NOMO-1 treated with dmso at 0.1 percent for 144 hours (cell line): ENCODE measurements around the gene HMCN1.

Experiments used
- DNase-seq: peaks from one replicate; lab custom pipeline; 2025; ENCODE audit not compliant: unreplicated experiment; lab: John Stamatoyannopoulos, UW

Gene HMCN1

GRCh38 chr1:185895208-185895900 lies 161.2 kb downstream of the HMCN1 start:
- DNase-seq, result no peak

- DNase-seq, result no peak
Observed at GRCh38 chr1:185896863-185897262, 162.7 kb downstream of the HMCN1 start.

DNA sequence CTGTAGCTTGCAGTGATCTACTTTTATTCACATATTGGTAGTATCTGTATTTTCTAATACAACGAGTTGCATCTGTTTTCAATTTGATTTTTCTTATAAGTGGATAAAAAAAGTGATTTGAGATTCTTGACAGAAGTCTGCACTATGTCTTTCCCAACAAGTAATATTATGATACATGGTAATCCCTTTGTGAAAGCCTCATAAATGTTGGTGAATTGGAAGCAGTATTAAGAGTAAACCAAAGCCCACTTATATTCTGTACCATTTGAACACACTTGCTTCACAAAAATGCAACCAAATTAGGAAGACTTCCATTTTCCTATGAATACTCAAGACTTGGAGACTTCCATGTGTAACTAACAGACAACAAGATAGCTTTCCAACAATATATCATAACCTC lies 172.0 kb downstream of the HMCN1 start:
- DNase-seq, result no peak

- DNase-seq, result no peak
Observed at GRCh38 chr1:185907246-185907645, 173.1 kb downstream of the HMCN1 start.

GRCh38 chr1:185911978-185912377 lies 177.8 kb downstream of the HMCN1 start:
- no peak for DNase-seq

GRCh38 chr1:185912504-185912903 lies 178.3 kb downstream of the HMCN1 start:
- DNase-seq, result no peak

GRCh38 chr1:185914089-185914488 lies 179.9 kb downstream of the HMCN1 start:
- DNase-seq, result no peak

DNA sequence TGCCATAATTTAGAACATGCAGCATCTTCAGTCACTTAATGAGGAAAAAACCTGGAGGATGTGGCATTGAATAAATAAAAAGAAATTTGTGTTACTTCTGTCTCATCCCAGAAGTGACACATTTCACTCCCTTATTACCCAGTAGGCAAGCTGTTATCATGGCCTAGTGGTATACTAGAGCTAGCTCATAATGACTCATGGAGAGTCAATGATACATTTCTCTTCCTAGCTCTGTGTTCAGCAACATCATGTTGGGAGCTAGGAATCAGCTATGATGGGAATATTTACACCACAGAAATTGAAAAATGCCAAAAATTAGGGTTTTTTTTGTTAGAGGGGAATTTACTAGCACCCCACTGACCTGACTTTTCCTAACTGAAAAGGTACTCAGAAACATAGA lies 182.7 kb downstream of the HMCN1 start:
- no peak for DNase-seq

DNA sequence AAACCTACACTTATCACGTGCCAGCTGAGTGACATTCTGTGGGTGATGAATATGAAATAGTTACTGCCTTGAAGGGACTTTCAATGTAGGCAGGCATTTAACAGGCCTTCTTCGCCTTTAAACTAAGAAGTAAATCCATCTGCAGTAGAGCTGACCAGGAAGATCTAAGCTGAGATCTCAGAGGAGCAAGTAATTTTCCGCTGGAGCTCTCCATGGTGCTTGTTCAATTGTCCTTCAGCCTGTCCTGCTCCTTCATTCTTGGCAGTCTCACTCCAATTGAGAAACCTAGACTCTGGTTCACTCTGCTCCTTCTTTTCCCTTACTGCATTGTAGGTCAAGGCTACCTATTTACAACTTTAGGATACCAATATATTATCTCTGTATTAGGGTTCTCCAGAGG lies 183.5 kb downstream of the HMCN1 start:
- no peak for DNase-seq

GRCh38 chr1:185920602-185921001 lies 186.4 kb downstream of the HMCN1 start:
- no peak for DNase-seq

DNA sequence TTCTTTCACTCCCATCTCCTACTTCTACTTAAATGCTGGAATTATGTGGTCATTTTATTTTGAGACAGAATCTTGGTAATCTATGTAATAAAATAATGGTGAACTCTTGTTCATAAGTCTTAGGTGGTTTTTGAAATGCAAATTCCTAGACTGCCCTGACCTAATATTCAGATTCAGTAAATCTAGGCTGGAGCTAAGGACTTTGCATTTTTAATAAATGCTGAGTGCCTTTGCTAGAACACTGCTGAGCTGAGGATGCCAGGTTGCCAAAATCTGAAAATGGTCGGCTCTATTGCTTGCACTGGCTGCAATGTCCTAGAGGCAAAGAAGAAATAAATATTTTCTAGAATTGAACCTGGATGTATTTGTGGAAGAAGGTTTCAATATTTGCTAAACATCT lies 187.4 kb downstream of the HMCN1 start:
- no peak for DNase-seq

DNA sequence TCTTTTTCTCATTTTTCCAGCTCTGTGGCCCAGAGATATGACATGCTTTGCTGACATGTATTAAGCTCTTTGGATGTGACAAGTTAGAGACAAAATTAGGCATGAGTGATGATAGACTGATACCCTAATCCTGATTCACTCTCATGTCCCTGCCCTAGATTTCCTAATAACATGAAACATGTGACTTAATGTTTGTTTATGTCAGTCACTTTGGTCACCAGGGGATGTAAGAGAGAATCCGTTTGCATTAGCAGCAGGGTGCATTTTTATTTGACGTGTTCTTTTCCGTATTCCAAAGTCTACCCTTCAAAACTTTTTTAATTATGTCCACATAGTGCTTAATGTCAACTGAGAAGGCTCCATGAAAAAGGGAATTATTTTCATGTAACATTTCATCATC lies 192.4 kb downstream of the HMCN1 start:
- DNase-seq, result no peak

DNA sequence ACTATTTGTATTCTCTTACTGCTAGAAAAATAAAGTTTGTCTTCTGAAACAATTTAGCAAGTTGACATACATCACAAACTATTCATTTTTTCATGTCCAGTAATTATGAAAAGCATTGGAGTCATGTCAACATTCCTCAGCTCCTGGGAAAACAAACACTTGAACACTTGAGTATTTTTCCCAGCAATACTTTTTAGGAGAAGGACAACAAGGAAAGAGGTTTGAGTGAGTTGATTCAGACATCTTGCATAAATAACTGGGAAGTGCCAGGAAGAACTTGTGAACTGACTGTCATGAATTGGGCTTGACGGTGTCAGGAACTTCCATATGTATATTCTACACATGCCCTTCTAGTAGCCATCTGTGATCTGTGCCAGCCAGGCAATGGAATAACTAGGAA lies 195.6 kb downstream of the HMCN1 start:
- DNase-seq, result no peak

GRCh38 chr1:185931438-185931837 lies 197.2 kb downstream of the HMCN1 start:
- no peak for DNase-seq

- DNase-seq, result no peak
Observed at GRCh38 chr1:185933580-185933979, 199.4 kb downstream of the HMCN1 start.

DNA sequence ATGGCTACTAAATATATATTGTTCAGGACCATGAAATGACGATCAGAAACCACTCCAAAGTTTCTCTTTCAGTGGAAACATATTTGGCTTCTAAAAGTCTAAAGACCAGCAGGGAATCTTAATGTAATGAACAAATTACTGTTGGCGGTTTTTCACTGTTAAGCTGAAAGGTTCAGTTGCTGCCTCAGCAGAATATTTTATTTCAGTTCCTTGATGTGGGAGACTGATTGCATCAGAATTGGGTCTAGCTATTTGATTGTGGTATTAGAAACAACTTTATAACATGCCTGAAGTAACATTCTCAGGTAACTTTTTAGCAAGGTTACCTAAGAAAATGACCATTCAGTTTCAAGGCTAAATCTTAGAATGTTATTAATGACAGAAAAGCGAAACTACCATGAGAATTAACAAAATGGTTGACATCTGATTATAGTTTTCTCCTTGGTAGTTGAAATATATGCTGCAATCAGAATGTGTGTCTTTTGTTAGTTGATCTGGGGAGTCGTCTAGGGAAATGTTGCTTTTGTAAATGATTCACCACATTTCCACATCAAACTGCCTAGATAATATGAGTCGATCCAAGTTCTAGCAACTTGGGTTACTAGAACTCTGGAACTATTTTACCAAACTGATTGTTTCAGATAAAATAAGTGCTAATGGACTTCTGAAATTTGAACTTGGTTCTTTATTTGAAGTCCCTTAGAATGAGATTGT lies 200.4 kb downstream of the HMCN1 start:
- no peak for DNase-seq

DNA sequence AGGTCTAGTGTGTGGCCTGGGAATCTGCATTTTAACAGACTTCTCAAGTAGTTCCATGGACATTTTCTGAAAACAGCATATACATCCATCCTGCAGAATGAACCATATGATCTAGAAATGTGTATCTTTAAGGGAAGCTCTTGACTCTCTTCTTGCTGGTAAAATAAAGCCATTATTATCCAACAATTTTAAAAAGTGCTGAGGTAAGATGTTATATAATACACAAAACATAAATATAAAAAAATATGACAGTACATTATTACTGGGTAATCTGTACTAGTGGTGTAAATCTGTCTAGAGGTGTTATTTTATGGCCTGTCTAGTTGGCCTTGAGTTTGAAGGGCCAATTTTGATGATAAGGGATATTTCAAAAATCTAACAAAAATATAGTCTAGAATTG lies 201.2 kb downstream of the HMCN1 start:
- DNase-seq, result no peak

DNA sequence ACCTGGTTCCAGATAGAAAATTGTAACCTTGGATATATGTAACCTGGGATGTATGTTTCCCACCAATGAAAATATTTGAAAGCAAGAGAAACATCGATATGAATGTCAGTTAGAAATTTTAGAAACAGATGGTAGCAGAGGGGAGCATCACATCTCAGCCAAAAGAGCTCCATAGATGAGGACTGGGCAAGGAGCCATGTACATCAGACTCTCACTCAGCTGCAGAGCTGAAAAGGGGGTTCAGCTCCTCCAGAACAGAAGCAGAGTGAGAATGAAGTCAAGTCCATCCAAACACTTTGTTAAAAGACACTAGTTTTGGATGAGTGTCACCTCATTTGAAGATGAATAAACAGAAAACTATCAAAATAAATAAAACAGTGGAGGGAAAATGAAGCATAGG lies 202.4 kb downstream of the HMCN1 start:
- no peak for DNase-seq

GRCh38 chr1:185938396-185938795 lies 204.2 kb downstream of the HMCN1 start:
- no peak for DNase-seq

GRCh38 chr1:185939142-185939541 lies 205.0 kb downstream of the HMCN1 start:
- no peak for DNase-seq

GRCh38 chr1:185942961-185943360 lies 208.8 kb downstream of the HMCN1 start:
- DNase-seq, result no peak

- no peak for DNase-seq
Observed at GRCh38 chr1:185956881-185957280, 222.7 kb downstream of the HMCN1 start.
